Gastrocnemius medialis (tissue), 4 donors: ENCODE results near the gene CARMIL1.

Experiments used
- CTCF ChIP-seq, 5 experiments: fragments of 450-650 bp in 3 of 5; fragments of 200-600 bp in 2 of 5; sonication (generic) in 2 of 5; IDR thresholded peaks in 4 of 5; conservative IDR thresholded peaks in 1 of 5; 1 replicate in 4 of 5; 2 replicates in 1 of 5; pipeline ENCODE4 v1.5.1; 2016 to 2019; ENCODE audit warnings: antibody characterized with exemption in 5 of 5, mild to moderate bottlenecking in 3 of 5, moderate library complexity in 3 of 5
- POLR2A ChIP-seq, 2 donors: fragments of 450-650 bp; IDR thresholded peaks; one replicate each; pipeline ENCODE4 v1.6.1; 2017; ENCODE audit warnings: antibody characterized with exemption in 2 of 2, mild to moderate bottlenecking in 2 of 2, moderate library complexity in 2 of 2

GRCh38 chr6:25499615-25500235 lies 220.6 kb downstream of the CARMIL1 start:
- TF ChIP-seq CTCF (IDR thresholded peaks at IDR 0.05 in 4 of 5, conservative IDR thresholded peaks at IDR 0.05 in 1 of 5) (no peak), POLR2A (IDR thresholded peaks at IDR 0.05) (no peak)
